Measurements from ENCODE around the gene NPNT.

- TF ChIP-seq CTCF (IDR thresholded peaks at IDR 0.05; ENCODE audit: low read depth, low read length) (no peak), POLR2A (IDR thresholded peaks at IDR 0.05; ENCODE audit: extremely low read depth, insufficient read length) (no peak)
Observed at GRCh38 chr4:105896984-105897775, 1.9 kb downstream of the NPNT start.

All from NB4 (cell line).